ENCODE results near the gene POC1A. TPM values are rescaled to one million over a fixed set of nuclear protein-coding genes. Genes with fewer than 3 reads are reported as not detected.

POC1A gene
- total RNA-seq, 1 donor from 2014 or later: 3.7 TPM

- H3K9ac ChIP-seq (ENCODE audit: low read length): no peak overlapping the region
- H3K4me3 Mint-ChIP-seq (ENCODE audit: unreplicated experiment): no peak overlapping the region
- peaks cover 9% of the 10 kb centered on the region for H3K4me1 Mint-ChIP-seq (ENCODE audit: low read depth, unreplicated experiment)
- peaks cover 2% of the 10 kb centered on the region for H3K9me3 Mint-ChIP-seq (ENCODE audit: unreplicated experiment)
- H3K79me2 ChIP-seq (ENCODE audit: insufficient read depth, low read length): no peaks in the 10 kb centered on the region
- H3K4me1 ChIP-seq (ENCODE audit: insufficient read depth, low read length): peaks cover 5% of the 10 kb centered on the region
- no peaks in the 10 kb centered on the region for H3K27me3 Mint-ChIP-seq (ENCODE audit: low read depth, unreplicated experiment)
- no peaks in the 10 kb centered on the region for H3K36me3 ChIP-seq (ENCODE audit: insufficient read depth, low read length)
- no peak overlapping the region for H3K4me3 ChIP-seq (ENCODE audit: insufficient read depth, low read depth, low read length)
- no peak overlapping the region for H3K4me2 ChIP-seq (ENCODE audit: low read length)
- H3K27ac Mint-ChIP-seq (ENCODE audit: unreplicated experiment): no peak overlapping the region
- H2AFZ ChIP-seq (ENCODE audit: low read depth, low read length): no peak overlapping the region
- H3K36me3 Mint-ChIP-seq (ENCODE audit: low read depth, unreplicated experiment): peaks cover 4% of the 10 kb centered on the region
- DNase-seq (ENCODE audit: low read depth): no peak
- FAIRE-seq: no peak
- no peaks in the 10 kb centered on the region for H4K20me1 ChIP-seq (ENCODE audit: insufficient read depth, low read length)
- no peak for TF ChIP-seq CTCF (IDR thresholded peaks at IDR 0.05; ENCODE audit: insufficient read depth, low read depth, low read length)
- H3K27ac ChIP-seq (ENCODE audit: low read depth, low read length): no peak overlapping the region
- no peaks in the 10 kb centered on the region for H3K9me3 ChIP-seq (ENCODE audit: insufficient read depth, low read depth, low read length)
- H3K27me3 ChIP-seq (ENCODE audit: insufficient read depth, low read length): no peaks in the 10 kb centered on the region
Measured at GRCh38 chr3:52104684-52105640, 49.3 kb downstream of the POC1A start.

- Mint-ChIP-seq H3K9me3 (ENCODE audit: unreplicated experiment) (peaks cover 2% of the 10 kb centered on the region), H3K27ac (ENCODE audit: unreplicated experiment) (no peak overlapping the region), H3K27me3 (ENCODE audit: low read depth, unreplicated experiment) (peaks cover 2% of the 10 kb centered on the region), H3K4me3 (ENCODE audit: unreplicated experiment) (no peak overlapping the region), H3K36me3 (ENCODE audit: low read depth, unreplicated experiment) (peaks cover 4% of the 10 kb centered on the region), H3K4me1 (ENCODE audit: low read depth, unreplicated experiment) (peaks cover 1% of the 10 kb centered on the region)
- DNase-seq (ENCODE audit: low read depth) (no peak), FAIRE-seq (no peak)
- Histone ChIP-seq H3K36me3 (ENCODE audit: insufficient read depth, low read length) (no peaks in the 10 kb centered on the region), H3K27me3 (ENCODE audit: insufficient read depth, low read length) (no peaks in the 10 kb centered on the region), H3K4me3 (ENCODE audit: insufficient read depth, low read depth, low read length) (no peak overlapping the region), H3K9me3 (ENCODE audit: insufficient read depth, low read depth, low read length) (no peaks in the 10 kb centered on the region), H3K27ac (ENCODE audit: low read depth, low read length) (no peak overlapping the region), H3K4me2 (ENCODE audit: low read length) (no peak overlapping the region), H3K9ac (ENCODE audit: low read length) (no peak overlapping the region), H3K79me2 (ENCODE audit: insufficient read depth, low read length) (no peaks in the 10 kb centered on the region), H4K20me1 (ENCODE audit: insufficient read depth, low read length) (no peaks in the 10 kb centered on the region), H3K4me1 (ENCODE audit: insufficient read depth, low read length) (no peaks in the 10 kb centered on the region), H2AFZ (ENCODE audit: low read depth, low read length) (no peak overlapping the region)
- TF ChIP-seq EZH2 (IDR thresholded peaks at IDR 0.05; ENCODE audit: insufficient read depth, low read length): no peak
- TF ChIP-seq CTCF (IDR thresholded peaks at IDR 0.05; ENCODE audit: insufficient read depth, low read depth, low read length): no peak
Measured at GRCh38 chr3:52102934-52103333, 51.3 kb downstream of the POC1A start.

- Mint-ChIP-seq H3K27ac (ENCODE audit: unreplicated experiment) (no peak overlapping the region), H3K4me1 (ENCODE audit: low read depth, unreplicated experiment) (peaks cover 4% of the 10 kb centered on the region), H3K36me3 (ENCODE audit: low read depth, unreplicated experiment) (no peaks in the 10 kb centered on the region), H3K4me3 (ENCODE audit: unreplicated experiment) (no peak overlapping the region), H3K27me3 (ENCODE audit: low read depth, unreplicated experiment) (peaks cover 2% of the 10 kb centered on the region), H3K9me3 (ENCODE audit: unreplicated experiment) (peaks cover 2% of the 10 kb centered on the region)
- FAIRE-seq: no peak
- TF ChIP-seq CTCF (IDR thresholded peaks at IDR 0.05; ENCODE audit: insufficient read depth, low read depth, low read length) (no peak), EZH2 (IDR thresholded peaks at IDR 0.05; ENCODE audit: insufficient read depth, low read length) (no peak)
- Histone ChIP-seq H3K4me2 (ENCODE audit: low read length) (no peak overlapping the region), H3K27ac (ENCODE audit: low read depth, low read length) (no peak overlapping the region), H2AFZ (ENCODE audit: low read depth, low read length) (no peak overlapping the region), H3K27me3 (ENCODE audit: insufficient read depth, low read length) (no peaks in the 10 kb centered on the region), H3K9me3 (ENCODE audit: insufficient read depth, low read depth, low read length) (no peaks in the 10 kb centered on the region), H3K79me2 (ENCODE audit: insufficient read depth, low read length) (no peaks in the 10 kb centered on the region), H3K4me3 (ENCODE audit: insufficient read depth, low read depth, low read length) (no peak overlapping the region), H4K20me1 (ENCODE audit: insufficient read depth, low read length) (no peaks in the 10 kb centered on the region), H3K36me3 (ENCODE audit: insufficient read depth, low read length) (no peaks in the 10 kb centered on the region), H3K4me1 (ENCODE audit: insufficient read depth, low read length) (peaks cover 3% of the 10 kb centered on the region), H3K9ac (ENCODE audit: low read length) (no peak overlapping the region)
- DNase-seq (ENCODE audit: low read depth): peak; percentile 38
Measured at GRCh38 chr3:52099001-52099401, 55.2 kb downstream of the POC1A start.
